MM.1S (cell line): ENCODE data around the gene AGAP1.

Experiments used
- CTCF ChIP-seq: fragments of 300-600 bp; sonication (generic); IDR thresholded peaks from 2 replicates; pipeline ENCODE4 v1.5.1; 2016; ENCODE audit warnings: antibody characterized with exemption, low read length, mixed read lengths
- EZH2 ChIP-seq: fragments of 300-600 bp; sonication (generic); optimal IDR thresholded peaks from 2 replicates; pipeline ENCODE3; 2017; ENCODE audit warnings: low read depth, mild to moderate bottlenecking, antibody characterized with exemption, low read length, mixed read lengths

- TF ChIP-seq EZH2 (no peak), CTCF (no peak)
Measured at GRCh38 chr2:236164201-236164924, 670.5 kb downstream of the AGAP1 start.
